Memory B cell (primary cell): Measurements from ENCODE around the gene TCHP.
A peak's percentile ranks its signal among the peaks of the same experiment; 100 is the strongest.

Experiments
- ATAC-seq: fragments of 150-1000 bp; cut with Tn5 transposase; 2 replicates; pipeline ENCODE4 v1.10.0; 2021; ENCODE audit warnings: low read depth, mild to moderate bottlenecking, moderate library complexity
- DNase-seq, 2 donors: peaks; one replicate each; pipeline ENCODE4 v3.0.0; 2022; ENCODE audit warnings: low spot score in 2 of 2
- H3K27ac Mint-ChIP-seq: one replicate; pipeline ENCODE4 v1.8.0; 2022; ENCODE audit warnings: mild to moderate bottlenecking, moderate library complexity, mixed read lengths
- H3K27me3 Mint-ChIP-seq: one replicate; pipeline ENCODE4 v1.8.0; 2022; ENCODE audit warnings: mixed read lengths
- H3K36me3 Mint-ChIP-seq: one replicate; pipeline ENCODE4 v1.8.0; 2022; ENCODE audit warnings: mild to moderate bottlenecking, mixed read lengths
- H3K4me1 Mint-ChIP-seq: one replicate; pipeline ENCODE4 v1.8.0; 2022; ENCODE audit warnings: mixed read lengths
- H3K4me3 Mint-ChIP-seq: one replicate; pipeline ENCODE4 v1.8.0; 2022; ENCODE audit warnings: mild to moderate bottlenecking, moderate library complexity, mixed read lengths
- H3K9me3 Mint-ChIP-seq: one replicate; pipeline ENCODE4 v1.8.0; 2022; ENCODE audit warnings: mixed read lengths

The TCHP gene

DNA sequence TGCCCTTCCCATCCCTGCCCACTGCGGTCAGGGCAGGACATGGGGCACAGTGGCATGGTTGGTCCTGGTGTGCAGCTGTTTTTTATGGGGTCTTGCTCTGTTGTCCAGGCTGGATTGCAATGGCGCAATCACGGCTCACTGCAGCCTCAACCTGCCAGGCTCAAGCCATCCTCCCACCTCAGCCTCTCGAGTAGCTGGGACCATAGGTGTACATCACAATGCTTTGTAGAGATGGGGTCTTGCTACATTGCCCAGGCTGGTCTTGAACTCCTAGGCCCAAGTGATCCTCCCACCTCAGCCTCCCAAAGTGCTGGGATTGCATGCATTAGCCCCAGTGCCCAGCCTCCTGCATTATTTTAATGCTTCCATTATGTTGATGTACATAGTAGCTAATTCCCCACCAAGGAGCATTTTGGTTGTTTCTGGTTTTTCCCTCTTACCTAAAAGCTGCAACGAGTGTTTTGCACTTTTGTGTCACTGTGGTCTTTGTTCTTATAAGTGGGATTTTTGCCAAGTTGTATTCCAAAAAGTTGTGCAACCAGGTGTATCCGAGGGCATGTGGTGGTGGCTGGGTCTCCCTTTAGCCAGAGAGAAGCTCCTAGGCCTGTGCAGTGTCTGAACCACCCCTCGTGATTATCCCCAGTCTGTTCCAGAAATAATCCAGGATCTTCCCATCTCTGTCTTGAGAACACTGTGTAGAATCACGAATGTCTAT, 10.3 kb downstream of the TCHP start:
- H3K4me1 Mint-ChIP-seq, result no peaks in the 10 kb centered on the region
- peaks cover 39% of the 10 kb centered on the region for H3K36me3 Mint-ChIP-seq
- ATAC-seq, result no peak
- no peak overlapping the region for H3K27ac Mint-ChIP-seq
- no peaks in the 10 kb centered on the region for H3K9me3 Mint-ChIP-seq
- no peak for DNase-seq
- H3K4me3 Mint-ChIP-seq, result no peak overlapping the region
- no peaks in the 10 kb centered on the region for H3K27me3 Mint-ChIP-seq

DNA sequence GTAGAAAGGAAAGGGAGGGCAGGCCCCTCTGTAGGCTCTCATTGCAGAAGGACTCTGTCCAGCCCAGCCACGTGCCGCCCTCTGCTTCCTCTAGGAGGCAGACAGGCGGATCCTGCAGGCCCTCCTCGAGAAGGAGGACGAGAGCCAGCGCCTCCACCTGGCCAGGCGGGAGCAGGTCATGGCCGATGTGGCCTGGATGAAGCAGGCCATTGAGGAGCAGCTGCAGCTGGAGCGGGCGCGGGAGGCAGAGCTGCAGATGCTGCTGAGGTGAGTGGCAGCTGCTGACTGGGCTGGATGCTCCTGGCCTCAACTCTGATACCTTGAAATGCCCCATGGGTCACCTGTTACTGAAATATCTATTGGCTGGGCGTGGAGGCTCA, 10.9 kb downstream of the TCHP start:
- peaks cover 41% of the 10 kb centered on the region for H3K36me3 Mint-ChIP-seq
- H3K27me3 Mint-ChIP-seq, result no peaks in the 10 kb centered on the region
- no peak overlapping the region for H3K27ac Mint-ChIP-seq
- no peak overlapping the region for H3K4me3 Mint-ChIP-seq
- no peaks in the 10 kb centered on the region for H3K4me1 Mint-ChIP-seq
- no peak for ATAC-seq
- no peak for DNase-seq
- H3K9me3 Mint-ChIP-seq, result no peaks in the 10 kb centered on the region

DNA sequence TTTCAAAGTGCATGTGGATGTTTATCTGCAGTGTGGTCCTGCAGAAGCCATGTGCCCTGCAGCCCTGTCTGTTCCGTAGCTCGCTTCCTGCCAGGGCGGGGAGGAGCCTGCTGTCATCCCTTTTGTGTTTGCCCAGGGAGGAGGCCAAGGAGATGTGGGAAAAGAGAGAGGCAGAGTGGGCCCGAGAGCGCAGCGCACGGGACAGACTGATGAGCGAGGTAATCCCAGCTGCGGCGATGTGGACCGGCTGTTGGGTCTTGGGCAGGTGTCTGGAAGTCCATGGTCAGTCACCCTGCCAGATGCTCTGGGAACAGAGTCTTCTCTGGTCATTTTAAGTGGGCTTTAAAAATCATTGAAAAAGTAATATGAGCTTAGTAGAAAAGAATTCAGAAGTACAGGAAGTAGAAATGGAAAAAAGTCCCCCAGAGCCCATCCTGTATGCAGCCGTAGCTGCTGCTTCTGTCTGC, 12.8 kb downstream of the TCHP start:
- Mint-ChIP-seq H3K27me3 (no peaks in the 10 kb centered on the region), H3K4me3 (no peak overlapping the region), H3K27ac (no peak overlapping the region), H3K4me1 (no peaks in the 10 kb centered on the region), H3K36me3 (peaks cover 35% of the 10 kb centered on the region), H3K9me3 (no peaks in the 10 kb centered on the region)
- DNase-seq, result no peak
- ATAC-seq, result no peak

DNA sequence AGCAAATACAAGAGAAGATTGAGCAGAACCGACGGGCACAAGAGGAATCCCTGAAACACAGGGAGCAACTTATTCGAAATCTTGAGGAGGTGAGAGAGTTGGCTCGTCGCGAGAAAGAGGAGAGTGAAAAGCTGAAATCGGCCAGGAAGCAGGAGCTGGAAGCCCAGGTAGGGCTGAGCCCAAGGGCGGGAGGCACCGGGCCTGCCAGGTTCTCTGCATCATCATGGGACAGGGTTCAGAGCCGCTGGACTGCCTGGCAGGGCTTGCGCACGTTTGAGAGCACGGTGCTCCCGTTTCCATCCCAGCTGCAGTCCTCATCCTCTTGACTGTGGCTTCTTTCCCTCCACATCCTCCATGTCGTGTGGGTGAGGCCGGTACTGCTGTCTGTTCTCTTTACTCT, 14.4 kb downstream of the TCHP start:
- ATAC-seq (no peak), DNase-seq (no peak)
- H3K9me3 Mint-ChIP-seq, result no peaks in the 10 kb centered on the region
- H3K4me1 Mint-ChIP-seq, result no peaks in the 10 kb centered on the region
- H3K27ac Mint-ChIP-seq, result peak overlapping the region; percentile 25
- H3K36me3 Mint-ChIP-seq, result peaks cover 32% of the 10 kb centered on the region
- H3K27me3 Mint-ChIP-seq, result no peaks in the 10 kb centered on the region
- no peak overlapping the region for H3K4me3 Mint-ChIP-seq

DNA sequence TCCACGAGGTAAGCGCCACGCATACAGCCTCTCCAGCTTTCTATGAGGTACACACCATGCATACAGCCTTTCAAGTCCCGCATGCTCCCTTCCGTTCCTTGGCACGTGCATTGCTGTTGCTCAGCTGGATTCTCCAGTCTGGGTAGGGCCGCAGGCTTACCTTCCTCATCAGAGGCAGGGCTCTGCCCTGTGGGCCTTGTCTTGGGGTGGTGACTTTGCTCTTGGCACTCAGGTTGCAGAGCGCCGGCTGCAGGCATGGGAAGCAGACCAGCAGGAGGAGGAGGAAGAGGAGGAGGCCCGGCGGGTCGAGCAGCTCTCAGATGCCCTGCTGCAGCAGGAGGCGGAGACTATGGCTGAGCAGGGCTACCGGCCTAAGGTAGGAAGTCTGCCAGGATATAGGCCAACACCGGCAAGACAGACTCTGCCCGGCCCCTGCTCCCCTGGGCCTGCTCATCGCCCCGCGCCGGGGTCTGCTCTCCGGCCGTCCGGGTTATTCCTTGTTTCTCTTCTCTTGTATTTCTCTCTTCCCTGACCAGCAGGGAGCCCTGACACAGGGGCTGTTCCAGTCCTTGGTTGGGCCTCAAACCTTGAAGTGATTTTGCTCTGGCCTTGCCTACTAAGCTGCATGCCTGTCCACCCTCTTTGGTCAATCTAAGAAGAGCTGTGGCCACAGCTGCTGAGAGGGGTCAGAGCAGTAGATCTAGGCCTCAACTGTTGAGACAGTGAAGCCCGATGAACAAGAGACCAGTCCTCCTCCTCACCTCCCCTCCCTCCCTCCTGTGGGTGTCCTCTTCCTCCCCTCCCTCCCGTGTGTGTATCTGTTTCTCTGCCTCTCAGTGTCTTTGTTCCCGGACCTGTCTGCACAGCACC, 15.3 kb downstream of the TCHP start:
- Mint-ChIP-seq H3K9me3 (no peaks in the 10 kb centered on the region), H3K36me3 (peaks cover 34% of the 10 kb centered on the region), H3K4me1 (no peaks in the 10 kb centered on the region), H3K4me3 (no peak overlapping the region), H3K27ac (no peak overlapping the region), H3K27me3 (no peaks in the 10 kb centered on the region)
- ATAC-seq (no peak), DNase-seq (no peak)

DNA sequence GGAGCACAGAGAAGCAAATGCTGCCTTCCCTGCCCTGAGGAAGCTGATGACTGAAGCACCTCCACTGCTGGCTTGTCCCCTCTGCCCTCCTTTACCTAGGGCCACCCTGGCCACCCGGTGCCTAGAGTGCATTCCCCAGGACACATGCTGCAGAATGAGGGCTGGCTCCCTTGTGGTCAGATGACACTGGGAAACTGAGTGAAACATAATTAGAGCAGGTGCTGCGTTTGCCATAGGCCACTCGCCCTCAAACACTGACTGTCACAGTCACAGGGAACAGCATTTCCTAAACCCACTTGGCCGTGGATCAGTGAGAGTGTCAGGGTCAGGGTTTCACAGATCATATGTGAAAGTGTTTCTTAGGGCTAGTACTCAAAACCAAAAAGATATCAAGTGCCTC, 16.0 kb downstream of the TCHP start:
- H3K9me3 Mint-ChIP-seq, result no peaks in the 10 kb centered on the region
- DNase-seq, result no peak
- H3K4me1 Mint-ChIP-seq, result no peaks in the 10 kb centered on the region
- no peak overlapping the region for H3K4me3 Mint-ChIP-seq
- peaks cover 36% of the 10 kb centered on the region for H3K36me3 Mint-ChIP-seq
- no peak for ATAC-seq
- no peak overlapping the region for H3K27ac Mint-ChIP-seq
- H3K27me3 Mint-ChIP-seq, result no peaks in the 10 kb centered on the region

DNA sequence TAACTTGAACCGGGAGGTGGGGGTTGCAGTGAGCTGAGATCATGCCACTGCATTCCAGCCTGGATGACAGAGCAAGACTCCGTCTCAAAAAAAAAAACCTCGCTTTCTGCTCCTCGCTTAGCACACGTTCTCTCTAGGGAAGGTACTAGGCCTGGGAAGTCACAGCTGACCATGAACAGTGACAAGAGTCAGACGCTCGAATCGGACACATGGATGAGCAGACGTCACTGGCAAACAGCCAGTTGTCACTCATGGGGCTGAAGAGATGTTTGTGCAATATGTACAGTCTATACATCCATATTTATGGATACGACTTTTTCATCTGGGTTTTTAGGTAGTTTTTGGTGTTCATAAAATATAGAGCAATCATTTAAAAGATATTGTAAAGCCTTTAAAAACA, 19.4 kb downstream of the TCHP start:
- ATAC-seq (no peak), DNase-seq (no peak)
- Mint-ChIP-seq H3K4me3 (no peak overlapping the region), H3K27me3 (no peaks in the 10 kb centered on the region), H3K9me3 (no peaks in the 10 kb centered on the region), H3K4me1 (peaks cover 7% of the 10 kb centered on the region), H3K36me3 (peaks cover 33% of the 10 kb centered on the region), H3K27ac (peak overlapping the region; percentile 38)

DNA sequence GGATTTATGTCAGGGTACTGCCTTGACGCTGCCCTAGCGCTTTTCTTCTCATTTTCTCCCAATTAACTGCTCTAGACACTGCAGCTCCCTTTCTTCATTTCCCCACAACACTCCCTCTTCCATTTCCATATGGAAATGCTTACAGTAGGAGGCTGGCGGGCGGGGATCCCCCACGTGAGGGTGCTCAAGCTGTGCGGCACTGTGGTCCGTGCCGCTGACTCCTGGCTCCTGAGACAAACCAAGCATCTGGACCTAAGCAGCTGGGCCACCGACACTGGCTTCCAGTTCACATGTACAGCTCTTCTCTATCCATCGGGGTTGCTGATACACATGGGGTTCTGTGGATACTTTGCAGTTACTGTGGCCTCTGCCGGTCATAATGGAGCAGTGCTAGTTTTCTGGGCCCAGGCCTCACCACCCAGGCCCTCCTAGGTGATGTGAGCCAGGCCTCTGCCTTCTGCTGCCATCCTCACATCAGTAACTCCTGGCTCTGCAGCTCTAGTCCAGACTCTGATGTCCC, 20.2 kb downstream of the TCHP start:
- Mint-ChIP-seq H3K4me3 (no peak overlapping the region), H3K36me3 (peaks cover 25% of the 10 kb centered on the region), H3K9me3 (no peaks in the 10 kb centered on the region), H3K27ac (no peak overlapping the region), H3K27me3 (no peaks in the 10 kb centered on the region), H3K4me1 (peaks cover 13% of the 10 kb centered on the region)
- no peak for ATAC-seq
- no peak for DNase-seq

DNA sequence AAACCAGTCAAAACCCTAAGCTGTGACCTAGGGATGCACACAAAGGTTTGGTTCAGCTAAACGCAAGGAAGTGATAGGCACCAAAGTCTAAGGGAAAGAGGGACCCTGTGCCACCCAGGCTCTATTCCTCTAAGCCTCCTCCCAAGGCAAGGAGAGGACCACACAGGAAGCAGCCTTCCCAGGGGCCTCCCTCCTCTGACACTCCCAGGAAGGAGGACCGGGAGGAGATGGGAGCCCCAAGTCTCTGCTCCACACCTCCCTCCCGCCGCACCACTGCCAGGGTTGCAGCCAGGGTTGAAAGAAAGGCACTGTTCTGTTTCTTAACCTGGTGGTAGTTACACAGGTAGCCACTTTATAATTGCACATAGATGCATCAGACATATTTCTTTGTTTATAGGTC, 21.9 kb downstream of the TCHP start:
- no peak overlapping the region for H3K4me3 Mint-ChIP-seq
- no peaks in the 10 kb centered on the region for H3K27me3 Mint-ChIP-seq
- DNase-seq (no peak), ATAC-seq (no peak)
- no peaks in the 10 kb centered on the region for H3K9me3 Mint-ChIP-seq
- peaks cover 18% of the 10 kb centered on the region for H3K36me3 Mint-ChIP-seq
- peak overlapping the region; percentile 29 for H3K27ac Mint-ChIP-seq
- peaks cover 13% of the 10 kb centered on the region for H3K4me1 Mint-ChIP-seq

DNA sequence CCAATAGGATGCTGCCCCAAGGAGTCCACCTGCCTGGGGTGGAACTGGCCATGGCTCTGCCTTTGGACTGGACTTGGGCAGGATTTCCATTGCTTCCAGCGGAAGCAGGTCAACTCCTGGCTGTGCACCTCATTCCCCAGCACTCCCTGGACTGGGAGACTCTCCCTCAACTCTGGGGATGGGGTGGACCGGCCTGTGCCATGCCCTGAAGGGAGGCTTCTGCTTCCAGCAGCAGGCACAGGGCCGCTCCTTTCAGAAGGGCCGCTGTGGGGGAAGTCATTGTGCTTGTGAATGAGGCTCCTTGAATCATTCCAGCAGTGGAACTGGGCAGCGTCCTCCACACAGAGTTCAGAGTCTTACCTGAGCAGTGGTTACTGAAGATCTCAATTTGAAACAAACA, 23.0 kb downstream of the TCHP start:
- H3K27ac Mint-ChIP-seq, result no peak overlapping the region
- H3K4me1 Mint-ChIP-seq, result peaks cover 15% of the 10 kb centered on the region
- no peaks in the 10 kb centered on the region for H3K9me3 Mint-ChIP-seq
- peaks cover 18% of the 10 kb centered on the region for H3K36me3 Mint-ChIP-seq
- no peaks in the 10 kb centered on the region for H3K27me3 Mint-ChIP-seq
- DNase-seq (no peak), ATAC-seq (no peak)
- no peak overlapping the region for H3K4me3 Mint-ChIP-seq

DNA sequence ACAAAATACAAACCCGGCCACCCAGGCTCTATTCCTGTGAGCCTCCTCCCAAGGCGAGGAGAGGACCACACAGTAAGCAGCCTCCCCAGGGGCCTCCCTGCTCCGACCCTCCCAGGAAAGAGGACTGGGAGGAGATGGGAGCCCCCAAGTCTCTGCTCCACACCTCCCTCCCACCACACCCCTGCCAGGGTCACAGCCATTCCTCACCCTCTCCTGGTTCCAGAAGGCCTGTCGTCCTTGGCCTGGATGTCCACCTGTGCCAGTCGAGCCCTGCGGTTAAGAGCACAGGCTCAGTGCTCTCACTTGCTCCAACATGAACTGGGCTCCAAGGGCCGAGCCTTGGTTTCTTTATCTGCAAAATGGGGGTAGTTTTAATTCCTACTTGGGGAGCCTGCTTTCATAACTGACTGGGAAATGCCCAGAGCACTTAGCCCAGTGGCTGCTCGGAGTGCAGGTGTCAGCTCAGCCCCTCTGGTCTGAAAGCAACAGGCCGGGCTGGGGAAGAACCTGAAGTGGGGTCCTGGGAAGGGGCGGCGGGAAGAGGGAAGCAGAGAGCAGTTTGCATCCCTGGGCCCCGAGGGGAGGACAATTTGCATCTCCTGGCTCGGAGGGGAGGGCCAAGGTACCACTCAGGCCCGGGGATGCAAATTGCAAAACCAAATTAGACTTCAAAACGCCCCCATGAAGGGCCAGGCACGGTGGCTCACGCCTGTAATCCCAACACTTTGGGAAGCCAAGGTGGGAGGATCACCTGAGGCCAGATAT, 23.6 kb downstream of the TCHP start:
- no peak for DNase-seq
- Mint-ChIP-seq H3K27me3 (no peaks in the 10 kb centered on the region), H3K9me3 (no peaks in the 10 kb centered on the region), H3K4me3 (peak overlapping the region; percentile 21), H3K36me3 (peaks cover 18% of the 10 kb centered on the region), H3K27ac (no peak overlapping the region), H3K4me1 (peaks cover 15% of the 10 kb centered on the region)
- ATAC-seq, result no peak

DNA sequence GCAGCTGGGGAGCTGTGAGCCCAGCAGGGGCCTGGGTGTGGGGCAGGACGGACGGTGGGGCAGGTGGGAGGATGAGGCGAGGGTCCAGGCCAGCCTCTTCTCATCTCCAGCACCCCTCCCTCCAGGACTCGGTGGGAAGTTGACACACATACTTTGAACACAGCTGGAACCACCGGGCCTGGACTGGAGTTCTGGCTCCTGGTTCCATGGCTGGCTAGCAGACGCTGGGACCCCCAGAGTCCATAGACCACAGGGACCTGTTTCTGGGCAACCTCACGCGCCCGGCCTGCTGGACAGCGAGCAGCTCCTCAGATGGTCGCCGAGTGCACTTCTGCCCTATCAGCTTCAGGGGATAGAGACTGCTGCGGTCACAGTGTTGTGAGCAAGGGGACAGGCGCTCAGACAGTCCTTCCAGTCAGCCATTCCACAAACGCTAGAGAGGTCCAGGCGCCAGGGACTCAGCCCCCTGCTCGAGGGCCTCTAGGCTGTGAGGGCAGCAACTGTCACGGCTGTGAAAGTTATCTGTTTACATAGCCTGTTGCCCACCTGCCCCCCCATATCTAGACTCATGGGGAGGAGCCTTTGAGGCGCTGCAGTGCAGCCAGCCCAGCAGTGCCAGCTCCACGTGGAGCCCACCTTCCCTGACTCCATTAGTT, 25.2 kb downstream of the TCHP start:
- no peak overlapping the region for H3K4me3 Mint-ChIP-seq

DNA sequence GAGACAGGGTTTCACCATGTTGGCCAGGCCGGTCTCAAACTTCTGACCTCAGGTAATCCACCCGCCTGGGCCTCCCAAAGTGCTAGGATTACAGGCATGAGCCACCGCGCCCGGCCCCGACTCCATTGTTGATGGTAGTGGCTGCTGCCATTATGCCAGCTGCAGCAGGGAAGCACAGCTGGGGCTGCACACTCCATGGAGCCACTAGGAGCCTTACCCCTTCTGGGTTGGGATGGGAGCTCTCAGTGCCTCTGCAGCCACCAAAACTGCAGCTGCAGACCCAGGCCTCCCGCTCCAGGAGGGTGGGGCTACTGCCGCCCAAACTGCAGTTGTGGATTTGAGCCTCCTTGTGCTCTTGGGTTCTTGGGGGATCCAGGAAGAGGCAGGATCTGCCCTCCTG, 25.9 kb downstream of the TCHP start:
- Mint-ChIP-seq H3K27ac (no peak overlapping the region), H3K36me3 (peaks cover 14% of the 10 kb centered on the region), H3K4me1 (peaks cover 15% of the 10 kb centered on the region), H3K9me3 (no peaks in the 10 kb centered on the region), H3K27me3 (no peaks in the 10 kb centered on the region), H3K4me3 (no peak overlapping the region)
- DNase-seq (no peak), ATAC-seq (no peak)

More for the DNA sequence above, 25.2 kb downstream of the TCHP start:
- no peak for ATAC-seq
- Mint-ChIP-seq H3K4me1 (peaks cover 15% of the 10 kb centered on the region), H3K27ac (peak overlapping the region; percentile 7), H3K9me3 (no peaks in the 10 kb centered on the region), H3K36me3 (peaks cover 16% of the 10 kb centered on the region), H3K27me3 (no peaks in the 10 kb centered on the region)
- DNase-seq, result no peak
